Peyer's patch (tissue), 4 donors: ENCODE data around the gene MOK. TPM values are rescaled to one million over a fixed set of nuclear protein-coding genes. Genes with fewer than 3 reads are reported as not detected.

Experiments used
- DNase-seq, 3 donors: peaks; one replicate each; pipeline ENCODE4 v3.0.0-alpha.2; 2017 to 2019
- H3K27ac ChIP-seq, 4 donors: fragments of 200-600 bp; sonication (generic); one replicate each; pipeline ENCODE4 v1.5.1; 2016 to 2019
- H3K27me3 ChIP-seq, 2 donors: fragments of 200-600 bp; sonication (generic); one replicate each; pipeline ENCODE4 v1.5.1; 2019
- H3K36me3 ChIP-seq, 3 donors: fragments of 200-600 bp; sonication (generic); one replicate each; pipeline ENCODE4 v1.5.1; 2016 to 2019
- H3K4me1 ChIP-seq, 4 donors: fragments of 200-600 bp; sonication (generic); one replicate each; pipeline ENCODE4 v1.5.1; 2016 to 2019
- H3K4me3 ChIP-seq, 4 donors: fragments of 200-600 bp; sonication (generic); 1 replicate in 3 of 4; 2 replicates in 1 of 4; pipeline ENCODE4 v1.5.1; 2016 to 2019; ENCODE audit warnings: mild to moderate bottlenecking in 1 of 4
- H3K9me3 ChIP-seq, 4 donors: fragments of 200-600 bp; sonication (generic); one replicate each; pipeline ENCODE4 v1.5.1; 2016 to 2019; ENCODE audit warnings: mild to moderate bottlenecking in 1 of 4
- CTCF ChIP-seq, 6 experiments: fragments of 450-650 bp in 4 of 6; fragments of 200-600 bp in 2 of 6; sonication (generic) in 1 of 6; IDR thresholded peaks; one replicate each; pipeline ENCODE4 v1.5.1; 2017 to 2019; ENCODE audit warnings: antibody characterized with exemption in 6 of 6, mild to moderate bottlenecking in 3 of 6, moderate library complexity in 1 of 6
- POLR2A ChIP-seq, 2 donors: fragments of 450-650 bp; IDR thresholded peaks; one replicate each; pipeline ENCODE4 v1.5.1; 2017; ENCODE audit warnings: antibody characterized with exemption in 2 of 2, mild to moderate bottlenecking in 2 of 2, moderate library complexity in 2 of 2
- total RNA-seq, 4 donors: library from RNA; depleted of rRNA; stranded (reverse); fragments of >200 nt; gene quantifications; one replicate each; pipeline ENCODE4 v1.1.0, GENCODE V29; 2016

MOK gene
- total RNA-seq, 4 donors from 2014 or later: 4.6 to 30.5 (median 14.6) TPM

- Histone ChIP-seq H3K27me3 (no peaks in the 10 kb centered on the region), H3K36me3 (peaks cover 0 to 19% (median 0%) of the 10 kb centered on the region in 3 donors), H3K27ac (no peak overlapping the region), H3K4me3 (no peak overlapping the region), H3K9me3 (no peaks in the 10 kb centered on the region), H3K4me1 (no peaks in the 10 kb centered on the region)
- TF ChIP-seq POLR2A (IDR thresholded peaks at IDR 0.05) (no peak), CTCF (IDR thresholded peaks at IDR 0.05) (no peak)
- no peak for DNase-seq
These were observed 82.2 kb downstream of the MOK start for GRCh38 chr14:102222751-102223150.

GRCh38 chr14:102222009-102222575 is 82.9 kb downstream of the MOK start:
- H3K27me3 ChIP-seq: no peaks in the 10 kb centered on the region
- H3K36me3 ChIP-seq: peaks cover 0 to 24% (median 0%) of the 10 kb centered on the region in 3 donors
- no peak for DNase-seq
- no peak overlapping the region for H3K4me3 ChIP-seq
- H3K4me1 ChIP-seq: no peaks in the 10 kb centered on the region
- TF ChIP-seq CTCF (IDR thresholded peaks at IDR 0.05) (no peak), POLR2A (IDR thresholded peaks at IDR 0.05) (no peak)
- H3K27ac ChIP-seq: no peak overlapping the region
- no peaks in the 10 kb centered on the region for H3K9me3 ChIP-seq

- Histone ChIP-seq H3K27me3 (no peaks in the 10 kb centered on the region), H3K4me3 (no peak overlapping the region), H3K36me3 (peaks cover 0 to 25% (median 0%) of the 10 kb centered on the region in 3 donors), H3K4me1 (no peaks in the 10 kb centered on the region), H3K27ac (no peak overlapping the region), H3K9me3 (no peaks in the 10 kb centered on the region)
- TF ChIP-seq CTCF (IDR thresholded peaks at IDR 0.05): no peak
- TF ChIP-seq POLR2A (IDR thresholded peaks at IDR 0.05): no peak
- DNase-seq: no peak
These were observed 83.9 kb downstream of the MOK start for GRCh38 chr14:102221026-102221425.

- H3K36me3 ChIP-seq: peaks cover 0 to 25% (median 0%) of the 10 kb centered on the region in 3 donors
These were observed 84.9 kb downstream of the MOK start for GRCh38 chr14:102220031-102220430.

GRCh38 chr14:102219316-102219715 is 85.6 kb downstream of the MOK start:
- Histone ChIP-seq H3K9me3 (no peaks in the 10 kb centered on the region), H3K4me1 (no peaks in the 10 kb centered on the region), H3K27me3 (no peaks in the 10 kb centered on the region), H3K27ac (no peak overlapping the region), H3K4me3 (no peak overlapping the region), H3K36me3 (peaks cover 0 to 25% (median 0%) of the 10 kb centered on the region in 3 donors)
- DNase-seq: peak in 1 of 3 donors; percentile 36
- no peak for TF ChIP-seq POLR2A (IDR thresholded peaks at IDR 0.05)
- TF ChIP-seq CTCF (IDR thresholded peaks at IDR 0.05): no peak

More at GRCh38 chr14:102220031-102220430, 84.9 kb downstream of the MOK start:
- peak in 2 of 3 donors; percentile 70 to 80 for DNase-seq
- no peaks in the 10 kb centered on the region for H3K27me3 ChIP-seq
- no peaks in the 10 kb centered on the region for H3K9me3 ChIP-seq
- TF ChIP-seq CTCF (IDR thresholded peaks at IDR 0.05) (no peak), POLR2A (IDR thresholded peaks at IDR 0.05) (no peak)
- no peaks in the 10 kb centered on the region for H3K4me1 ChIP-seq
- no peak overlapping the region for H3K4me3 ChIP-seq
- H3K27ac ChIP-seq: no peak overlapping the region
